Measurements from ENCODE around the gene CMTR1. TPM values are rescaled to one million over a fixed set of nuclear protein-coding genes. Genes with fewer than 3 reads are reported as not detected.

The CMTR1 gene
- total and polyA plus RNA-seq, 10 of the 15 experiments (the other 5 are each of a cell fraction or from before 2014, with no cell fraction given), result 2.7 to 67.0 (median 46.2) TPM

- Histone ChIP-seq H3K4me3 (no peak overlapping the region), H3K79me2 (ENCODE audit: control insufficient read depth, insufficient read depth, low read length) (no peaks in the 10 kb centered on the region), H3K4me1 (ENCODE audit: control insufficient read depth, insufficient read depth, low read length) (no peaks in the 10 kb centered on the region), H3K9ac (ENCODE audit: control insufficient read depth, insufficient read depth, low read length) (no peak overlapping the region), H3K9me3 (replicated peaks; ENCODE audit: control insufficient read depth, insufficient read depth, low read length) (no peaks in the 10 kb centered on the region), H3K27me3 (replicated peaks in 1 of 2; ENCODE audit: control insufficient read depth in 2 of 2, insufficient read depth in 2 of 2, low read length in 1 of 2) (no peaks in the 10 kb centered on the region), H3K36me3 (ENCODE audit: control insufficient read depth in 2 of 2, insufficient read depth in 2 of 2, low read length in 1 of 2) (peaks cover 5 to 10% of the 10 kb centered on the region in 2 experiments; a peak in 3 of 4 replicates), H3K27ac (ENCODE audit: control insufficient read depth, insufficient read depth) (no peak overlapping the region), H3K4me2 (ENCODE audit: control insufficient read depth, insufficient read depth) (no peak overlapping the region), H2AFZ (ENCODE audit: control insufficient read depth, low read depth, low read length) (no peak overlapping the region), H4K20me1 (ENCODE audit: control insufficient read depth, insufficient read depth) (no peaks in the 10 kb centered on the region)
- DNase-seq (ENCODE audit: low read depth, low spot score) (no peak), FAIRE-seq (no peak), ATAC-seq (no peak)
- intact Hi-C loops (cut with micrococcal nuclease; ENCODE audit: unreplicated experiment), result no loop called here
- BruUV-seq (replicated peaks), result no TSS peak
- SMC1A ChIA-PET (ENCODE audit: uncharacterized antibody, unreplicated experiment), result interaction anchor here (0.6 to 1.1 kb wide), 2 partner anchors 24 to 66 kb away, joined by 3 read pairs; no protein-coding TSS in a partner anchor
- WGBS (ENCODE audit: insufficient coverage, insufficient replicate concordance, low lambda C conversion rate, missing lambda C conversion rate), result 57% methylated on average over 1 of the region's 1 CpG
- POLR2A ChIA-PET, result no interaction called here
- in situ Hi-C loops (cut with MboI), result no loop called here
- RAD21 ChIA-PET (ENCODE audit: unreplicated experiment), result no interaction called here
- CTCF ChIA-PET, result interaction anchor here (0.6 to 2.2 kb wide), 4 partner anchors 17 to 260 kb away, joined by 3 to 5 read pairs (median 4); no protein-coding TSS in a partner anchor
- TF ChIP-seq EED (IDR thresholded peaks at IDR 0.05; ENCODE audit: low read depth) (no peak), POLR2AphosphoS5 (IDR thresholded peaks at IDR 0.05; ENCODE audit: low read length) (no peak), PRDM15 (CRISPR knock-in tag; IDR thresholded peaks at IDR 0.05) (no peak), ZNF207 (IDR thresholded peaks at IDR 0.05; ENCODE audit: borderline replicate concordance) (no peak), IKZF2 (IDR thresholded peaks at IDR 0.05) (no peak), MLLT1 (IDR thresholded peaks at IDR 0.05) (no peak), SMAD1 (IDR thresholded peaks at IDR 0.05; ENCODE audit: low read depth, partially characterized antibody) (no peak), NFYA (IDR thresholded peaks at IDR 0.05; ENCODE audit: borderline replicate concordance, low read depth, low read length) (no peak), ZNF592 (IDR thresholded peaks at IDR 0.05) (no peak), EGR1 (IDR thresholded peaks at IDR 0.05; ENCODE audit: borderline replicate concordance in 1 of 2, low read depth in 2 of 2, low read length in 2 of 2) (no peak), NFXL1 (IDR thresholded peaks at IDR 0.05; ENCODE audit: borderline replicate concordance) (no peak), WRNIP1 (IDR thresholded peaks at IDR 0.05; ENCODE audit: borderline replicate concordance, low read depth, low read length) (no peak), ZNF217 (IDR thresholded peaks at IDR 0.05) (no peak), PAX8 (IDR thresholded peaks at IDR 0.05) (no peak), HDAC6 (IDR thresholded peaks at IDR 0.05; ENCODE audit: unreplicated experiment) (no peak)
Measured at GRCh38 chr6:37393381-37393929, 39.6 kb upstream of the CMTR1 start.

Measured in GM12878 (cell line).